ENCODE measurements around the gene FGFR1OP2.

- no peak for TF ChIP-seq RFX5 (IDR thresholded peaks at IDR 0.05; ENCODE audit: borderline replicate concordance, low read depth, low read length)
- no peak for TF ChIP-seq CHD2 (IDR thresholded peaks at IDR 0.05; ENCODE audit: low read length)
- no peak for TF ChIP-seq TAF1 (IDR thresholded peaks at IDR 0.05; ENCODE audit: low read depth, low read length)
- TF ChIP-seq CTCF (IDR thresholded peaks at IDR 0.05; ENCODE audit: control extremely low read depth in 1 of 3, insufficient read depth in 1 of 3, low read depth in 1 of 3, low read length in 3 of 3), result no peak
- no peak for TF ChIP-seq EZH2 (IDR thresholded peaks at IDR 0.05; ENCODE audit: low read depth, low read length, severe bottlenecking)
- TF ChIP-seq TAF7 (optimal IDR thresholded peaks at IDR 0.05; ENCODE audit: borderline replicate concordance, low read depth, low read length), result no peak
- TF ChIP-seq POLR2AphosphoS5 (IDR thresholded peaks at IDR 0.05; ENCODE audit: low read depth, low read length), result no peak
- TF ChIP-seq ZNF274 (IDR thresholded peaks at IDR 0.05; ENCODE audit: borderline replicate concordance, extremely low read depth, low read length), result no peak
- TF ChIP-seq CHD1 (IDR thresholded peaks at IDR 0.05; ENCODE audit: low read depth, low read length), result no peak
- no peak for TF ChIP-seq MAX (IDR thresholded peaks at IDR 0.05)
- TF ChIP-seq ATF3 (IDR thresholded peaks at IDR 0.05; ENCODE audit: insufficient read depth, low read depth, low read length), result no peak
These were observed 58.7 kb downstream of the FGFR1OP2 start for GRCh38 chr12:26997003-26997402.
